K562 (cell line): ENCODE results near the gene APOL4. TPM values are rescaled to one million over a fixed set of nuclear protein-coding genes. Genes with fewer than 3 reads are reported as not detected.

Source experiments
- BMI1 ChIP-seq: fragments of 150-350 bp; IDR thresholded peaks from 2 replicates; pipeline ENCODE4 v1.6.1; 2014; ENCODE audit warnings: low read length
- CBX1 ChIP-seq: sonication (generic); IDR thresholded peaks from 2 replicates; pipeline ENCODE4 v1.6.1; 2016; ENCODE audit warnings: antibody characterized with exemption, low read depth, mild to moderate bottlenecking
- ETS1 ChIP-seq: conservative IDR thresholded peaks from 2 replicates; pipeline ENCODE4 v1.6.1; 2011; ENCODE audit warnings: low read depth, mild to moderate bottlenecking, low read length; ENCODE audit not compliant: control insufficient read depth
- FOS ChIP-seq: IDR thresholded peaks from 3 replicates; pipeline ENCODE4 v1.6.1; 2011; ENCODE audit not compliant: insufficient read length; ENCODE audit errors: extremely low read depth
- MAZ ChIP-seq, 2 experiments: fragments of 450-650 bp in 1 of 2; sonication (generic) in 1 of 2; formaldehyde crosslinking; IDR thresholded peaks in 1 of 2; conservative IDR thresholded peaks in 1 of 2; 2 replicates each; pipeline versions ENCODE4 v1.4.0 to v1.5.0; 2020; ENCODE audit warnings: mild to moderate bottlenecking in 1 of 2, missing genetic modification reagents in 1 of 2
- NR2C2 ChIP-seq, 2 experiments: fragments of 200-800 bp in 1 of 2; sonication (Bioruptor generic) in 1 of 2; sonication (generic) in 1 of 2; formaldehyde crosslinking in 1 of 2; IDR thresholded peaks; 2 replicates each; pipeline versions ENCODE4 v1.6.1 to v1.8.0; 2016 to 2022; ENCODE audit warnings: mild to moderate bottlenecking in 1 of 2, missing compliant biosample characterization in 1 of 2, missing genetic modification characterization in 1 of 2, missing genetic modification reagents in 1 of 2
- PRPF4 ChIP-seq: fragments of 200-400 bp; formaldehyde crosslinking; IDR thresholded peaks from one replicate; pipeline ENCODE4 v1.6.1; 2017; ENCODE audit warnings: low read length, low read depth, mild to moderate bottlenecking; ENCODE audit not compliant: insufficient read depth, poor library complexity, severe bottlenecking
- TSC22D4 ChIP-seq: fragments of 450-650 bp; IDR thresholded peaks from 2 replicates; pipeline ENCODE4 v1.6.1; 2016; ENCODE audit warnings: missing genetic modification characterization, missing biosample characterization, control low read depth
- ZFPM2 ChIP-seq: fragments of 250-450 bp; sonication (Bioruptor Pico); IDR thresholded peaks from 2 replicates; pipeline ENCODE4 v1.5.1; 2022; ENCODE audit warnings: mild to moderate bottlenecking
- ZNF592 ChIP-seq: fragments of 450-650 bp; IDR thresholded peaks from 2 replicates; pipeline ENCODE4 v1.6.1; 2017; ENCODE audit warnings: antibody characterized with exemption, mild to moderate bottlenecking
- polyA plus RNA-seq, 8 experiments: library from polyadenylated mRNA; depleted of rRNA in 4 of 8; stranded (reverse) in 5 of 8; unstranded in 3 of 8; fragments of >200 nt; fragmentation: Nextera tagmentation in 2 of 8; fragmentation: Illumina TruSeq in 1 of 8; extraction: Ambion mirVana in 2 of 8; extraction: Trizol in 1 of 8; gene quantifications; 2 replicates each; pipeline versions ENCODE4 v1.2.1 to v1.2.3, GENCODE V29; 2011 to 2014; ENCODE audit warnings: inconsistent platforms in 1 of 8, missing spikeins in 1 of 8
- total RNA-seq, 7 experiments: library from RNA; depleted of rRNA in 6 of 7; stranded (reverse); fragments of >200 nt in 6 of 7; fragmentation: Illumina TruSeq in 2 of 7; extraction: Trizol in 2 of 7; gene quantifications; 2 replicates each; pipeline versions ENCODE4 v1.2.1 to v1.2.3, GENCODE V29; 2011 to 2021; ENCODE audit warnings: low replicate concordance in 1 of 7

APOL4 gene
- total and polyA plus RNA-seq, 9 of the 15 experiments (the other 6 are each of a cell fraction or from before 2014, with no cell fraction given), result 6.5 to 15.0 (median 9.8) TPM

GRCh38 chr22:36143066-36143815, 58.4 kb downstream of the APOL4 start (continued):
- TF ChIP-seq ZNF592 (no peak), PRPF4 (no peak), CBX1 (no peak), ETS1 (no peak), BMI1 (no peak), NR2C2 (CRISPR knock-in tag; IDR thresholded peaks at IDR 0.05) (no peak), NR2C2 (tag; IDR thresholded peaks at IDR 0.05) (no peak), ZFPM2 (CRISPR knock-in tag) (no peak), FOS (no peak), MAZ (CRISPR knock-in tag; conservative IDR thresholded peaks at IDR 0.05 in 1 of 2, IDR thresholded peaks at IDR 0.05 in 1 of 2) (no peak), TSC22D4 (tag) (no peak)
